GM12878 (cell line): ENCODE results near the gene CETN2. TPM values are rescaled to one million over a fixed set of nuclear protein-coding genes. Genes with fewer than 3 reads are reported as not detected.

Source experiments
- CBX3 ChIP-seq: fragments of 200-600 bp; sonication (generic); IDR thresholded peaks from 2 replicates; pipeline ENCODE4 v1.6.1; 2016; ENCODE audit warnings: low read depth, borderline replicate concordance
- CREM ChIP-seq: IDR thresholded peaks from 2 replicates; pipeline ENCODE4 v1.6.1; 2014; ENCODE audit warnings: antibody characterized with exemption, low read depth
- ELK1 ChIP-seq: IDR thresholded peaks from 2 replicates; pipeline ENCODE4 v1.6.1; 2012; ENCODE audit warnings: low read depth, low read length, improper control_type of control experiment
- FOXM1 ChIP-seq: IDR thresholded peaks from 2 replicates; pipeline ENCODE4 v1.6.1; 2012; ENCODE audit warnings: low read depth, mild to moderate bottlenecking, inconsistent platforms, low read length, moderate library complexity
- IKZF2 ChIP-seq, 2 experiments: fragments of 450-650 bp; IDR thresholded peaks; 2 replicates each; pipeline ENCODE4 v1.6.1; 2017; ENCODE audit warnings: mild to moderate bottlenecking in 2 of 2, moderate library complexity in 2 of 2
- KLF5 ChIP-seq: fragments of 450-650 bp; IDR thresholded peaks from 2 replicates; pipeline ENCODE4 v1.6.1; 2014; ENCODE audit warnings: mild to moderate bottlenecking; ENCODE audit not compliant: partially characterized antibody
- MEF2A ChIP-seq: IDR thresholded peaks from 2 replicates; pipeline ENCODE4 v1.6.1; 2011; ENCODE audit warnings: low read depth, mild to moderate bottlenecking, low read length, moderate library complexity; ENCODE audit not compliant: insufficient read depth
- MEF2B ChIP-seq: fragments of 450-650 bp; IDR thresholded peaks from 2 replicates; pipeline ENCODE4 v1.6.1; 2018; ENCODE audit warnings: mild to moderate bottlenecking, moderate library complexity; ENCODE audit not compliant: partially characterized antibody, poor library complexity, severe bottlenecking
- MTA2 ChIP-seq: fragments of 450-650 bp; IDR thresholded peaks from 2 replicates; pipeline ENCODE4 v1.6.1; 2016; ENCODE audit warnings: low read depth, mild to moderate bottlenecking, moderate library complexity
- MTA3 ChIP-seq: IDR thresholded peaks from 2 replicates; pipeline ENCODE4 v1.6.1; 2012; ENCODE audit warnings: low read length, inconsistent platforms, borderline replicate concordance
- MYC ChIP-seq: IDR thresholded peaks from 2 replicates; pipeline ENCODE4 v1.6.1; 2011; ENCODE audit warnings: mild to moderate bottlenecking, low read length, moderate library complexity, inconsistent platforms; ENCODE audit not compliant: insufficient read depth, insufficient replicate concordance, insufficient read length, severe bottlenecking
- NRF1 ChIP-seq: conservative IDR thresholded peaks from 2 replicates; pipeline ENCODE4 v1.6.1; 2011; ENCODE audit warnings: mild to moderate bottlenecking, low read depth, low read length, improper control_type of control experiment
- PBX3 ChIP-seq: IDR thresholded peaks from 2 replicates; pipeline ENCODE4 v1.6.1; 2011; ENCODE audit warnings: mild to moderate bottlenecking, low read depth, low read length, moderate library complexity; ENCODE audit not compliant: insufficient replicate concordance
- PKNOX1 ChIP-seq: fragments of 450-650 bp; IDR thresholded peaks from 2 replicates; pipeline ENCODE4 v1.6.1; 2016; ENCODE audit warnings: mild to moderate bottlenecking
- RBBP5 ChIP-seq: fragments of 200-600 bp; sonication (generic); conservative IDR thresholded peaks from 2 replicates; pipeline ENCODE4 v1.6.1; 2016
- SPI1 ChIP-seq: IDR thresholded peaks from 2 replicates; pipeline ENCODE4 v1.6.1; 2011; ENCODE audit warnings: low read depth, mild to moderate bottlenecking, low read length, moderate library complexity, borderline replicate concordance; ENCODE audit not compliant: insufficient read depth
- SRF ChIP-seq, 2 experiments: IDR thresholded peaks; 2 replicates each; pipeline ENCODE4 v1.6.1; 2011; ENCODE audit warnings: low read depth in 2 of 2, low read length in 2 of 2, mild to moderate bottlenecking in 1 of 2, moderate library complexity in 1 of 2
- SUPT20H ChIP-seq: IDR thresholded peaks from 2 replicates; pipeline ENCODE4 v1.6.1; 2011; ENCODE audit warnings: low read depth, mild to moderate bottlenecking, low read length, moderate library complexity, borderline replicate concordance; ENCODE audit not compliant: control insufficient read depth
- TCF7 ChIP-seq: IDR thresholded peaks from 2 replicates; pipeline ENCODE4 v1.6.1; 2014; ENCODE audit warnings: antibody characterized with exemption, borderline replicate concordance
- ZNF592 ChIP-seq: fragments of 450-650 bp; IDR thresholded peaks from 2 replicates; pipeline ENCODE4 v1.6.1; 2017; ENCODE audit warnings: mild to moderate bottlenecking, moderate library complexity
- polyA plus RNA-seq, 11 experiments: library from polyadenylated mRNA; depleted of rRNA in 4 of 11; unstranded in 6 of 11; stranded (reverse) in 5 of 11; fragments of >200 nt; fragmentation: Nextera tagmentation in 4 of 11; fragmentation: Illumina TruSeq in 1 of 11; extraction: Ambion mirVana in 4 of 11; extraction: Trizol in 1 of 11; gene quantifications; 1 replicate in 1 of 11; 2 replicates in 10 of 11; pipeline versions ENCODE4 v1.2.1 to v1.2.3, GENCODE V29; 2011 to 2016; ENCODE audit warnings: inconsistent platforms in 2 of 11, missing spikeins in 2 of 11, low read depth in 1 of 11
- total RNA-seq, 4 experiments: library from RNA; depleted of rRNA in 3 of 4; stranded (reverse); fragments of >200 nt in 3 of 4; fragmentation: Illumina TruSeq in 1 of 4; extraction: Trizol in 1 of 4; gene quantifications; 2 replicates each; pipeline versions ENCODE4 v1.2.1 to v1.2.3, GENCODE V29; 2013 to 2021

The CETN2 gene
- total and polyA plus RNA-seq, 10 of the 15 experiments (the other 5 are each of a cell fraction or from before 2014, with no cell fraction given), result 12.0 to 30.3 (median 20.0) TPM

- no peak for TF ChIP-seq MEF2B
- no peak for TF ChIP-seq SRF (IDR thresholded peaks at IDR 0.05; ENCODE audit: low read depth in 2 of 2, low read length in 2 of 2)
- no peak for TF ChIP-seq SPI1
- no peak for TF ChIP-seq FOXM1
- no peak for TF ChIP-seq CBX3
- TF ChIP-seq SUPT20H, result no peak
- no peak for TF ChIP-seq MTA2
- TF ChIP-seq IKZF2 (IDR thresholded peaks at IDR 0.05), result no peak
- no peak for TF ChIP-seq PBX3
- peak; percentile 48; the same call in 1 of the 2 replicates for TF ChIP-seq PKNOX1
- TF ChIP-seq CREM, result peak; percentile 63; the same call in 1 of the 2 replicates
- TF ChIP-seq ELK1, result no peak
- TF ChIP-seq RBBP5, result no peak
- no peak for TF ChIP-seq MTA3
- TF ChIP-seq MEF2A, result no peak
- no peak for TF ChIP-seq MYC
- TF ChIP-seq KLF5, result no peak
- no peak for TF ChIP-seq ZNF592
- no peak for TF ChIP-seq TCF7
- 0 out of 2 replicates have a peak, but pooled peaks have one; percentile 9 for TF ChIP-seq NRF1
These were observed at the start of gene CETN2, which contains the start of gene NSDHL (continued) for GRCh38 chrX:152830312-152831305.
